Loucy (cell line): ENCODE data around the gene TRA2B.

Source experiments
- CTCF ChIP-seq: fragments of 200-600 bp; sonication (generic); conservative IDR thresholded peaks from 2 replicates; pipeline ENCODE4 v1.5.1; 2014; ENCODE audit warnings: mild to moderate bottlenecking, antibody characterized with exemption, low read length
- EZH2phosphoT487 ChIP-seq: fragments of 200-600 bp; IDR thresholded peaks from 2 replicates; pipeline ENCODE4 v1.6.1; 2018; ENCODE audit warnings: antibody characterized with exemption, mild to moderate bottlenecking, moderate library complexity, borderline replicate concordance

DNA sequence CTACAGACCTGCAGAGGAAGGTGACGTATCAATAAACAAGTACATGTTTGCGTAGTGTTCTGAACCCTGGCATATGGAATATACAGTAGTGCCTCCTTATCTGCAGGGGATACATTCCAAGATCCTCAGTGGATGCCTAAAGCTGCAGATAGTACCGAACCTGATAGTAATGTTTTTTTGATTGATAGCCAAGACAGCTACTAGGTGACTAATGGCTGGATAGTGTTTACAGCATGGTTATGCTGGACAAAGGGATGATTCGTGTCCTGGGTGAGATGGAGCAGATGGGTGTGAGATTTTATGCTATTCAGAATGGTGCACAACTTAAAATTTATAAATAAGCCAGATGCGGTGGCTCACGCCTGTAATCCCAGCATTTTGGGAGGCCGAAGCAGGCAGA, 57.2 kb downstream of the TRA2B start:
- TF ChIP-seq CTCF (no peak), EZH2phosphoT487 (no peak)
